ENCODE measurements around the gene SEC24A. TPM values are rescaled to one million over a fixed set of nuclear protein-coding genes. Genes with fewer than 3 reads are reported as not detected.
"Not testable (repeated sequence)": the region's sequence is repeated elsewhere in the genome, so short reads cannot be mapped to it uniquely, and the experiment has no call there.

Gene SEC24A
- polyA plus RNA-seq, 1 of the 3 experiments (the other 2 are of a cell fraction) = 7.4 TPM

GRCh38 chr5:134677357-134677756 is 28.8 kb downstream of the SEC24A start:
- DNase-seq; H4K20me1 ChIP-seq (ENCODE audit: insufficient read depth); H3K4me3 ChIP-seq (ENCODE audit: low read depth in 2 of 2, low read length in 1 of 2); H3F3A ChIP-seq (replicated peaks; ENCODE audit: insufficient read depth); H3K4me1 ChIP-seq (ENCODE audit: control insufficient read depth in 1 of 2, insufficient read depth in 2 of 2, low read depth in 1 of 2, low read length in 1 of 2); H3K27ac ChIP-seq (ENCODE audit: low read depth in 2 of 2, low read length in 1 of 2); H3K9me3 ChIP-seq; H3K4me2 ChIP-seq; H3K9me2 ChIP-seq; H3K79me2 ChIP-seq (ENCODE audit: insufficient read depth); H3K27me3 ChIP-seq (ENCODE audit: insufficient read depth); H3K9ac ChIP-seq; H2AFZ ChIP-seq (ENCODE audit: low read depth): not testable (repeated sequence)
- ChIA-PET CTCF (interaction anchor here (0.6 kb wide), 1 partner anchor 17 kb away, joined by 3 read pairs; no protein-coding TSS in a partner anchor), POLR2A (interaction anchor here (1.0 kb wide), 1 partner anchor 11 kb away, joined by 3 read pairs; no protein-coding TSS in a partner anchor)
- WGBS (ENCODE audit: low lambda C conversion rate) = 96% methylated on average over 4 of the region's 4 CpGs
- H3K36me3 ChIP-seq (replicated peaks in 1 of 2; ENCODE audit: control insufficient read depth in 1 of 2, insufficient read depth in 2 of 2, low read length in 1 of 2) = peaks cover 34 to 90% of the 10 kb centered on the region in 2 experiments

- POLR2A ChIA-PET; H3K9me3 ChIP-seq; H3K79me2 ChIP-seq (ENCODE audit: insufficient read depth); H3K27me3 ChIP-seq (ENCODE audit: insufficient read depth); CTCF ChIA-PET; H2AFZ ChIP-seq (ENCODE audit: low read depth); H3K9ac ChIP-seq; H3K4me2 ChIP-seq; H3K27ac ChIP-seq (ENCODE audit: low read depth in 2 of 2, low read length in 1 of 2); H4K20me1 ChIP-seq (ENCODE audit: insufficient read depth); H3K4me3 ChIP-seq (ENCODE audit: low read depth in 2 of 2, low read length in 1 of 2); H3K4me1 ChIP-seq (ENCODE audit: control insufficient read depth in 1 of 2, insufficient read depth in 2 of 2, low read depth in 1 of 2, low read length in 1 of 2); DNase-seq; H3K9me2 ChIP-seq: not testable (repeated sequence)
- H3F3A ChIP-seq (replicated peaks; ENCODE audit: insufficient read depth) = peaks cover 17% of the 10 kb centered on the region
- peaks cover 44 to 91% of the 10 kb centered on the region in 2 experiments for H3K36me3 ChIP-seq (replicated peaks in 1 of 2; ENCODE audit: control insufficient read depth in 1 of 2, insufficient read depth in 2 of 2, low read length in 1 of 2)
- WGBS (ENCODE audit: low lambda C conversion rate) = 99% methylated on average over 8 of the region's 8 CpGs
Measured at GRCh38 chr5:134690144-134690543, 41.6 kb downstream of the SEC24A start.

- Histone ChIP-seq H4K20me1 (ENCODE audit: insufficient read depth) (no peaks in the 10 kb centered on the region), H3K36me3 (replicated peaks in 1 of 2; ENCODE audit: control insufficient read depth in 1 of 2, insufficient read depth in 2 of 2, low read length in 1 of 2) (peaks cover 38 to 77% of the 10 kb centered on the region in 2 experiments), H3F3A (replicated peaks; ENCODE audit: insufficient read depth) (peaks cover 24% of the 10 kb centered on the region), H3K27me3 (ENCODE audit: insufficient read depth) (no peaks in the 10 kb centered on the region), H3K4me1 (ENCODE audit: control insufficient read depth in 1 of 2, insufficient read depth in 2 of 2, low read depth in 1 of 2, low read length in 1 of 2) (no peaks in the 10 kb centered on the region), H3K4me2 (no peak overlapping the region), H2AFZ (ENCODE audit: low read depth) (no peak overlapping the region), H3K9ac (no peak overlapping the region), H3K79me2 (ENCODE audit: insufficient read depth) (no peaks in the 10 kb centered on the region), H3K9me2 (no peaks in the 10 kb centered on the region), H3K27ac (ENCODE audit: low read depth in 2 of 2, low read length in 1 of 2) (no peak overlapping the region), H3K4me3 (ENCODE audit: low read depth in 2 of 2, low read length in 1 of 2) (no peak overlapping the region), H3K9me3 (no peaks in the 10 kb centered on the region)
- ChIA-PET POLR2A (no interaction called here), CTCF (no interaction called here)
- TF ChIP-seq RFX5 (IDR thresholded peaks at IDR 0.05; ENCODE audit: low read length) (no peak), USF1 (IDR thresholded peaks at IDR 0.05; ENCODE audit: borderline replicate concordance, low read depth) (no peak), SMC3 (IDR thresholded peaks at IDR 0.05; ENCODE audit: low read depth, low read length) (no peak), TEAD4 (IDR thresholded peaks at IDR 0.05; ENCODE audit: borderline replicate concordance, insufficient read depth) (no peak), MEF2A (IDR thresholded peaks at IDR 0.05; ENCODE audit: borderline replicate concordance, low read depth) (no peak), USF2 (IDR thresholded peaks at IDR 0.05; ENCODE audit: borderline replicate concordance, low read depth, low read length) (no peak), NRF1 (IDR thresholded peaks at IDR 0.05; ENCODE audit: low read depth, low read length) (no peak), GABPA (IDR thresholded peaks at IDR 0.05; ENCODE audit: low read depth) (no peak), EZH2phosphoT487 (IDR thresholded peaks at IDR 0.05; ENCODE audit: borderline replicate concordance, low read depth) (no peak), REST (IDR thresholded peaks at IDR 0.05; ENCODE audit: low read depth, low read length) (no peak), RXRA (IDR thresholded peaks at IDR 0.05; ENCODE audit: borderline replicate concordance, low read depth) (no peak)
- DNase-seq = no peak
Measured at GRCh38 chr5:134692722-134693121, 44.1 kb downstream of the SEC24A start.
